Cerebellar cortex (tissue), 1 donor: ENCODE measurements around the gene OVOL3.
"Not testable (repeated sequence)": the region's sequence is repeated elsewhere in the genome, so short reads cannot be mapped to it uniquely, and the experiment has no call there.

ENCODE experiments used
- DNase-seq: peaks from one replicate; pipeline ENCODE4 v3.0.0-alpha.2; 2015; ENCODE audit warnings: low spot score

Gene OVOL3

DNA sequence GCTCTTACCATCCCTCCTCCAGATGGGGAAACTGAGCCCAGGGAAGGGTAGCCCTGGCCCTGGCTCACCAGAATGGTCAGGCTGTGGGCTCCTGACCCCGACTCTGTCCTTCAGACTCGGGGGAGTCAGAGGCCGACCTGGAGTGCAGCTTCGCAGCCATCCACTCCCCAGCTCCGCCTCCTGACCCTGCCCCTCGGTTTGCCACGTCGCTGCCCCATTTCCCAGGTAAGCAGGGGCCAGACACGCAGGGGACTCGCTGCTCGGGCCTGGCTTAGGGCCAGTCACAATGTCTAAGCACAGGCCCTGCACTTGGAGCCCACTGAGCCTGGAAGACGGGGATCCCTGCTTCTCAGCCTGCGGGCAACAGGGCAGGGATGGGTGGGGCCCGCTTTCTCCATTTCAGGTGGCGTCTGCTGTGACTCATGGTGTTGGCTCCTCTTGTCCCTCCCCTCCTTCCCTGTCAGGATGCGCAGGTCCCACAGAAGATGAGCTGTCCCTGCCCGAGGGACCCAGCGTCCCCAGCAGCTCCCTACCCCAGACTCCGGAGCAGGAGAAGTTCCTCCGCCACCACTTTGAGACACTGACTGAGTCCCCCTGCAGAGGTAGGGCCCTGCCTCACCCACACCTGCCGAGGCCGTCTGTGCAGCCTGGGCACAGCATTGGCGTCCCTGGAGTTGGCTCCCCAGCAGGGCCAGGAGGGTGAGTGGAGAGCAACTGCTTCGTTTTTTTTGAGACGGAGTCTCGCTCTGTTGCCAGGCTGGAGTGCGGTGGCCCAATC lies 9.2 kb upstream of the OVOL3 start:
- DNase-seq: no peak

- DNase-seq: no peak
These were observed 7.8 kb upstream of the OVOL3 start for GRCh38 chr19:36103040-36103626.

GRCh38 chr19:36103842-36104552 lies 6.9 kb upstream of the OVOL3 start:
- DNase-seq: no peak

DNA sequence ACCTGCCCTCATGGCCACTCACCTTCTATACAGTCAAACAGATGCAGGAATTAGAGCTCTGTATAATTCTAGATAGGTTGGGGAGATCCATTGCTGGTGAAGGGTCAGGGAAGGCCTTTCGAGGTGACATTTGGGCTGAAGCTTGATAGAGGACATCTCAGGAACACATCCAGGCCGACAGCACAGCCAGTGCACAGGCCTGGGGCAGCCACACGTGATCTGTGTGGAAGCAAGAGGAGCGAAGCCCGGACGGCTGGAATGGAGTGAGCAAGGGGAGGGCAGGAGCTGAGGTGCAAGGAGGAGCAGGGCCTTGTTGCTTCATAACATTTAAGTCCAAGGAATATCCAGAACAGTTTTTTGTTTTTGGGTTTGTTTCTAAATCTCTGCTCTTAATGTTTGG lies 4.5 kb upstream of the OVOL3 start:
- no peak for DNase-seq

DNA sequence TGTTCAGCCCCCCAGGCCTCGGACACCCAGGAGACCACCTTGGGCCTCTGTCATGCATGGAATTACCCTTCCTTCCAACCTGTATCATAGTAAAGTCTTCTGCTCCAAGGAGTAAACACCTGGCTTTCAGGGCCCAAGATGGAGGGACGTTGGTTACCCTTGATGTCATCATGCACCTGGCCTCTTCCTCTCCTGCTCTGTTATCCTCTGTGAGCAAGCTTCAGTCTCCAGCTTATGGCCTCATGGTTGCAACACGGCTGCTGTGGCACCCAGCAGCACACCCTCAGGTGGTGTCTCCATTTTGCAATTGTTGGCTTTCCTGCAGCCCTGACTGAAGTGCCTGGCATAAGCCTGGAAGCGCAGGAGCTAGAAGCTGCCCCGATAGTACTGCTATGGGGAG lies 4.0 kb upstream of the OVOL3 start:
- DNase-seq: no peak

DNA sequence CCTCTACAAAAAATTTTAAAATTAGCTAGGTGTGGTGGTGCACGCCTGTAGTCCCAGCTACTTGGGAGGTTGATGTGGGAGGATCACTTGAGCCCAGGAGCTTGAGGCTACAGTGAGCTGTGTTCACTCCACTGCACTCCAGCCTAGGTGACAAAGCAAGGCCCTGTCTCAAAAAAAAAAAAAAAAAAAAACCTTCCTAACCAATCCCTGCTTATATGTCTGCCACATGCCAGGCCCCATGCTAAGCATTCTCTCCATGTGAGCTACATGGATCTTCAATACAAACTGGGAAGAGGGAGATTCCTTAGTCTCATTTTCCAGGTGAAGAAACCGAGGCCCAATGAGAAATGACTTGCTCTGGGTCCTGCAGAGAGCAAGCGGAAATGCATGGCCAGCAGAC lies 2.3 kb upstream of the OVOL3 start:
- DNase-seq: no peak

- no peak for DNase-seq
These were observed 227 bp downstream of the OVOL3 start for GRCh38 chr19:36111200-36111539.

DNA sequence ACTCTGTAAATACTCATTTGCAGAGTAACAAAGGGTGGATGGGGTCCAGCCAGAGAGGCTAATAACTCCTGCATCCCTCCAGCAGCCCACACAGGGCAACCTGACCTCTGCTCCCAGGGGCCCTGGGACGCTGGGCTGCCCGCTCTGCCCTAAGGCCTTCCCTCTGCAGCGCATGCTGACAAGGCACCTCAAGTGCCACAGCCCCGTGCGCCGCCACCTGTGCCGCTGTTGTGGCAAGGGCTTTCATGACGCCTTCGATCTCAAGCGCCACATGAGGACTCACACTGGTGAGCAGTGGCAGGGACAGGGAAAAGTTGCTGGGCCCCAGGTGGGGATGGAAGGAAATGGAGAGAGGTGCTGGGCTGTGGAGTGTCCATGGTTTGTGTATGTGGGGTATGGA lies 1.7 kb downstream of the OVOL3 start:
- no peak for DNase-seq

GRCh38 chr19:36113425-36113824 lies 2.5 kb downstream of the OVOL3 start:
- DNase-seq: no peak

DNA sequence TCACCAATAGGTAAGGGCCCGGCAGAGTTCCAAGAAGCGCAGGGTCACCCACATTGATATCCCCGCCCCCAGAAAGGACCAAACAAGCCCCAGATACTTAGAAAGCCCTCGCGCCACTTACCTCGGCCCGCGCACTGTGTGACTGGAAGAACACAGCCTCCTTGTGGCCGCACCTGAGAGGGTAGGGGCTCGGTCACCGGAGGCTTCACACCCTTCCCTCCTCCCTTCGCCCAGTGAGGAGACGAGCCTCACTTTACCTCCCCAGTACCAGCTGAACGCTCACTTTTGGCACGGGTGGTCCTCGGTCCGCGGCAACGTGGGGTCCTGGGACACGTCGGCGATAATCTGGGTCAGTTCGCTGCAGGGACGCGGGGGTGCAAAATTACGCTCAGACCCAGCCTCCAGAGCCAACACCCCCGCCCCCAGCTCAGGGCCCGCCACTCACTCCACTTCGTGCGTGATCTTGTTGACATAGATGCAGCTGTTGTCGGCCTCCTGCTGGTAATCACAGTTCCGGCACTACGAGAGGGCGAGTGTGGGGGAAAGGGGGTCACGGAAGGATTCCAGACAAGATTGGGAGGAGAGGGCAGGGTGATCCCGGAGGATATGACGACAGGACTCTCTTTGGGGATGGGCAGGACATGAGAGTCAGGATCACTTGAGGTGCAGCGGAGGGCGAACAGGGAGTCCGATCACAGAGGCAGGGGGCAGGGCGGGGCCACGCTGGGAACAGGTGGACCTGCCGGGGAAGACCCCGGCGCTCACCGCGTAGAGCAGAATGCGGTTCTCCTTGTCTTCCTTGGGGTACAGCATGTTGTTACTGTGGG lies 3.2 kb downstream of the OVOL3 start:
- DNase-seq: peak; percentile 54

DNA sequence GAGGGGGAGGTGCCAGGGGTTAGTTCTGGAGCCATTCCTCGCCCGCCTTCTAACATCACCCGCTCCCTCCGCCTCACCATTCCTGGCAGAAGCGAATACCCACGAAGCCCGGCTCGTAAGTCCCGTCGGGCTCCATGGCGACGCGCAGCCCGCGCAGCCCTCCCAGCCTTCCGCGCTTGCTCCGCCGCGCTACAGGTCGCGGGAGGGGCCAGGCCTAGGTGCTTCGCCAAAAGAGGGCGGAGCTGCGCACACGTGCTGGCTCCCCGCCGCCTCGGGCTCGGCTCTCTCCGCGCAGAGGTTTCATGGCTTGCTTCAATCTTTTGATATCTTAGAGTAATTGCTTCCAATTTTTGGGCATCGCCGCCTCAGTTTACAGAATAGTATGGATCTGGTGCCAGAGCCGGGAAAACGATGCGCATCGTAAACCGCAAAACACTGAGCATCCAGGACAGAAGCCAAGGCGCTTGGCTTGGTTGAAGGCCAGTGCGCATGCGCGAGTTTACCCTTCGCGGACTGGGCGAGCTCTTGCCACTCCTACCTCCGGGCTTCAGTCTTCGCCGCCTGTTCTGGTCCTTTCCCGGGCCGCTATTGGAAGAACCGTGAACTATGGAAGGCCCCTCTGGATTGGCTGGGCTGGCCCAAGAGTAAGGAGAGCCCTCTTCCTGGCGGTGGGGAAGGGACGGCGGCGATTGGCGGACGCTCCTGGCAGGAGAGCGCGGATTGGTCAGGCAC lies 3.9 kb downstream of the OVOL3 start, which contains the start of gene POLR2I:
POLR2I (minus strand) TSS at position 155 of the 732 bp plus-strand sequence; CDS start at position 136, 19 bp downstream.
- peak; percentile 100 for DNase-seq

GRCh38 chr19:36115453-36116343 lies 4.8 kb downstream of the OVOL3 start, which contains the start of gene TBCB:
TBCB (plus strand) TSS chr19:36115468; CDS start chr19:36115561, 93 bp downstream.
- DNase-seq: no peak

GRCh38 chr19:36116344-36116637 lies 5.3 kb downstream of the OVOL3 start:
- DNase-seq: no peak

- DNase-seq: no peak
These were observed 9.4 kb downstream of the OVOL3 start for GRCh38 chr19:36120092-36120983.

GRCh38 chr19:36120984-36121358 lies 10.0 kb downstream of the OVOL3 start:
- no peak for DNase-seq

DNA sequence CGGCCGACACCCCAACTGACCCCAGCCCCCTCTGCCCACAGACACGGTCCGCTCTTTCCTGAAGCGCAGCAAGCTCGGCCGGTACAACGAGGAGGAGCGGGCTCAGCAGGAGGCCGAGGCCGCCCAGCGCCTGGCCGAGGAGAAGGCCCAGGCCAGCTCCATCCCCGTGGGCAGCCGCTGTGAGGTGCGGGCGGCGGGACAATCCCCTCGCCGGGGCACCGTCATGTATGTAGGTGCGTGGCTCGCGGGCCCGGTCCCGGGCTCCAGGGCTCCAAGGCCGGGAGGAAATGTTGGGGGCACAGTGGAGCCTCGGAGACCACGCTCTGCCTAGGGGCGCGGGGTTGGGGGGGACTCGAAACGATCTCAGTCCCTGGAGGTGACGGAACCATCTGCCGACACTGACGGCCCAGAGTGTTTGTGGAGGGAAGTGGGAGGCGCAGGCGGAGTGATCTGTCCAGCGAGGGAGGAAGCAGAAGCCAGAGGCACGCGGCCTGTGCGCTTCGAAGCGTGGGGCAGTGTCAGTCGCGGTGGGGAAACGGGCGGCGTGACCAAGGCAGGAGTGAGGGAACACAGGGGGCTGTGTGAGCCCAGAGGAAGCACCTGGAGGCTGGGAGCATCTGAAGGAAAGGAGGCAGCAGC lies 10.7 kb downstream of the OVOL3 start:
- DNase-seq: no peak

GRCh38 chr19:36125557-36125956 lies 14.6 kb downstream of the OVOL3 start:
- no peak for DNase-seq

DNA sequence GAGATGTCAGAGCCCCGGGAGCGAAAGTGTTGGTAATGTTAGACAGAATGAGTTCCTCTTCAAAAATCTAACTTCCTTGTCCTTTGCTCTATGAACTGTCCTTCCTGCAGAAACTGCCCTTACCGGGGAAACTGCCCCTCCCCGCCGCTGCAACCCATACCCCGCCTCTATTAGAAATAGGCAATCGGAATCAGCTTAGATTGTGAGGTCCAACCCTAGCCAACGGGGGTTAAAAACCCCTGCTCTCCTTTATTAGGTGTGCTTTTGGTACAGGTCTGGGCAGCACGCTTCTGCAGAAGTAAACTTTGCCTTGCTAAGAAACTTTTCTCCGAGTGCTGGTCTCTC lies 17.4 kb downstream of the OVOL3 start:
- no peak for DNase-seq

DNA sequence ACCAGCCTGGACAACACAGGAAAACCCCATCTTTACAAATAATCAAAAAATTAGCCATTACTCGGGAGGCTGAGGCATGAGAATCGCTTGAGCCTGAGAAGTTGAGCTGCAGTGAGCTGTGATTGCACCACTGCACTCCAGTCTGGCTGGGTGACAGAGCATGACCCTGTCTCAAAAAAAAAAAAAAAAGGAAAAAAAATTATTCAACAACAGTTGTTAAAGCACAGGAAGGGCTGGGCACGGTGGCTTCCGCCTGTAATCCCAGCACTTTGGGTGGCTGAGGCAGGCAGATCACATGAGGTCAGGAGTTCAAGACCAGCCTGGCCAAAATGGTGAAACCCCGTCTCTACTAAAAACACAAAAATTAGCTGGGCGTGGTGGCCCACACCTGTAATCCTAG lies 20.3 kb downstream of the OVOL3 start:
- DNase-seq: not testable (repeated sequence)
